HL-60 (cell line): ENCODE data around the gene EDN3.

Source experiments
- DNase-seq, 2 experiments: peaks; one replicate each; pipeline ENCODE4 v3.0.0-alpha.2; 2010 to 2020; ENCODE audit warnings: low read depth in 1 of 2, low spot score in 1 of 2
- H3K27ac ChIP-seq: fragments of 250-450 bp; sonication (Bioruptor Pico); replicated peaks from 2 replicates; pipeline ENCODE4 v1.5.1; 2020; ENCODE audit warnings: mild to moderate bottlenecking, moderate library complexity
- H3K27me3 ChIP-seq: fragments of 250-450 bp; sonication (Bioruptor Pico); 2 replicates; pipeline ENCODE4 v1.5.1; 2021; ENCODE audit warnings: mild to moderate bottlenecking, moderate library complexity; ENCODE audit not compliant: insufficient read depth, poor library complexity, severe bottlenecking
- H3K4me3 ChIP-seq: replicated peaks from 2 replicates; pipeline ENCODE4 v1.5.1; 2011; ENCODE audit warnings: mild to moderate bottlenecking, control low read depth, low read length; ENCODE audit not compliant: insufficient read depth
- GABPA ChIP-seq: IDR thresholded peaks from 2 replicates; pipeline ENCODE4 v1.6.1; 2012; ENCODE audit warnings: low read depth
- POLR2AphosphoS5 ChIP-seq: IDR thresholded peaks from 2 replicates; pipeline ENCODE4 v1.6.1; 2012; ENCODE audit warnings: low read depth
- REST ChIP-seq: IDR thresholded peaks from 2 replicates; pipeline ENCODE4 v1.6.1; 2012; ENCODE audit warnings: low read depth; ENCODE audit not compliant: insufficient replicate concordance
- SPI1 ChIP-seq: IDR thresholded peaks from 2 replicates; pipeline ENCODE4 v1.6.1; 2012; ENCODE audit warnings: low read depth, mild to moderate bottlenecking, borderline replicate concordance
- TF ChIP-seq, protein P1 (sequence below): IDR thresholded peaks from one replicate; pipeline ENCODE4 v1.5.1; 2011; ENCODE audit warnings: low read length, control low read depth, inconsistent platforms; ENCODE audit not compliant: insufficient read depth

EDN3 gene

GRCh38 chr20:59350330-59351156 is 50.1 kb downstream of the EDN3 start:
- no peak overlapping the region for H3K27ac ChIP-seq
- no peak for DNase-seq
- H3K4me3 ChIP-seq, result no peak overlapping the region
- TF ChIP-seq REST (no peak), POLR2AphosphoS5 (no peak), SPI1 (no peak), GABPA (no peak)
- TF ChIP-seq, protein P1, sequence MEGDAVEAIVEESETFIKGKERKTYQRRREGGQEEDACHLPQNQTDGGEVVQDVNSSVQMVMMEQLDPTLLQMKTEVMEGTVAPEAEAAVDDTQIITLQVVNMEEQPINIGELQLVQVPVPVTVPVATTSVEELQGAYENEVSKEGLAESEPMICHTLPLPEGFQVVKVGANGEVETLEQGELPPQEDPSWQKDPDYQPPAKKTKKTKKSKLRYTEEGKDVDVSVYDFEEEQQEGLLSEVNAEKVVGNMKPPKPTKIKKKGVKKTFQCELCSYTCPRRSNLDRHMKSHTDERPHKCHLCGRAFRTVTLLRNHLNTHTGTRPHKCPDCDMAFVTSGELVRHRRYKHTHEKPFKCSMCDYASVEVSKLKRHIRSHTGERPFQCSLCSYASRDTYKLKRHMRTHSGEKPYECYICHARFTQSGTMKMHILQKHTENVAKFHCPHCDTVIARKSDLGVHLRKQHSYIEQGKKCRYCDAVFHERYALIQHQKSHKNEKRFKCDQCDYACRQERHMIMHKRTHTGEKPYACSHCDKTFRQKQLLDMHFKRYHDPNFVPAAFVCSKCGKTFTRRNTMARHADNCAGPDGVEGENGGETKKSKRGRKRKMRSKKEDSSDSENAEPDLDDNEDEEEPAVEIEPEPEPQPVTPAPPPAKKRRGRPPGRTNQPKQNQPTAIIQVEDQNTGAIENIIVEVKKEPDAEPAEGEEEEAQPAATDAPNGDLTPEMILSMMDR, result no peak
- H3K27me3 ChIP-seq, result no peaks in the 10 kb centered on the region

DNA sequence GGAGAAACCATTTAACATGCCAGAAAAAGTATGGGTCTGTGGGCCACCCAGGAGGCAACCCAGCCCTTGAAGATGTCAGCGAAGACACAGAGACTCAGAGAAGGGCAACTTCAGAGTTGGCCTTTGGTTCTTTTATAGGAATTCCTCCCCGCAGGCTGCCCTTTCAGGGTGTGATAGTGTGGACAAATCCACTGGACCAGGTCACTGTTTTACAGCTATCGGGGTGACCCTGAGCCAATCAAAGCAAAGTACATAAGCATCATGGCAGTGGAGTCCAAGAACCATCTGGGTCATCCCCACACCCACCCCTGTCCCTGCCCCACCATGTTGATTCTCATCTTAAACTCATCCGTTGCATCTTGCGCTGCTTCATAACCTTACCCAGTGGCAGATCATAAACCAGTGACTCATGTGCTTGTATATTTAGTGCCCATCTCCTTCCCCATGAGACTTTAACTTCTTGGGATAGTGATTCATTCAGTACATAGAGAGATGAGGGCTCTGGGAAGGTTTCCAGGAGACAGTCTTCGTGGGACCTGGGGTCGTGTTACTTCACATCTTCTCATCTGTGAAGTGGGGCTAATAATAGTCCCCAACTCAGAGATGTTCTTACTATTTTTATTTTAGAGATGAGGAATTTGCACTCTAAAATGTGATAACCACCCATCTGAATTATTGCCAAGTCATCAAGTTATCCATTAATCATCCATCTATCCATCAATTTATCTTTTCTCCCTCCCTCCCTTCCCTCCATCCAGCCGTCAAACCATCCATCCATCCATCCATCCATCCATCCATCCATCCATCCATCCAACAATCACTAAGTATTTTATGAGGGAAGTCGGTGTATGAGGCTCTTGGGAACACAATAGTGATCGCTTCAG is 51.0 kb downstream of the EDN3 start:
- TF ChIP-seq, protein P1, result no peak
- TF ChIP-seq SPI1 (no peak), GABPA (no peak), POLR2AphosphoS5 (no peak), REST (no peak)
- H3K27ac ChIP-seq, result no peak overlapping the region
- DNase-seq, result no peak
- H3K4me3 ChIP-seq, result no peak overlapping the region
- H3K27me3 ChIP-seq, result no peaks in the 10 kb centered on the region

DNA sequence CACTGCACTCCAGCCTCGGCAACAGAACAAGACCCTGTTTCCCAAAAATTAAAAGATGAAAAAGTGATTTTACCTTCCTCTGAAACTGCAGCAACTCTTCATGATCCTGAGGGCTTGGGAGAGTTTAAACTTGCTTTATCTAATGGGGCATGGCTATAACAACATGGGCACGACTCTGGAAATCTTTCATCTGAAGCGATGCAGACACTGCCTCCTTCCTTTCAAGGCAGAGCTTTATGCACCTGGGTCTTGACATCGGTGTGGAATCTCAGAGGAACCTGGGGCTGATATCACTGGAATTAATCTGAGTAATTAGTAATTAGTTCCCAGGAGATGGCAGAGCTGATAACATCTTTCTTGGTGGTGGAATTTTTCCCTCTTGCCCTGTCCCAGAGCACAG is 52.1 kb downstream of the EDN3 start:
- TF ChIP-seq POLR2AphosphoS5 (no peak), GABPA (no peak), REST (no peak), SPI1 (no peak)
- TF ChIP-seq, protein P1, result no peak
- Histone ChIP-seq H3K4me3 (no peak overlapping the region), H3K27me3 (no peaks in the 10 kb centered on the region), H3K27ac (no peak overlapping the region)
- no peak for DNase-seq
